Keratinocyte (primary cell): Measurements from ENCODE around the gene KDM5B. TPM values are rescaled to one million over a fixed set of nuclear protein-coding genes. Genes with fewer than 3 reads are reported as not detected.

Experiments used
- DNase-seq: peaks from one replicate; pipeline ENCODE4 v3.0.0-alpha.2; 2011; ENCODE audit warnings: low read depth, missing footprints, low spot score
- FAIRE-seq: peaks from 2 replicates; lab custom pipeline; 2011; peaks lifted over from hg19 to GRCh38; lab: Jason Lieb, UNC
- H2AFZ ChIP-seq: 2 replicates; pipeline ENCODE4 v1.6.0; 2012; ENCODE audit warnings: low read length, control low read depth, inconsistent platforms; ENCODE audit not compliant: control insufficient read depth
- H3K27ac ChIP-seq: 2 replicates; pipeline ENCODE4 v1.5.1; 2011; ENCODE audit warnings: low read length; ENCODE audit not compliant: control insufficient read depth, insufficient read depth
- H3K27me3 ChIP-seq: 3 replicates; pipeline ENCODE4 v1.6.0; 2011; ENCODE audit warnings: low read length; ENCODE audit not compliant: control insufficient read depth, insufficient read depth; ENCODE audit errors: extremely low read depth
- H3K36me3 ChIP-seq, 2 experiments: 2 replicates in 1 of 2; 3 replicates in 1 of 2; pipeline ENCODE4 v1.5.1; 2011; ENCODE audit warnings: low read length in 2 of 2, mild to moderate bottlenecking in 1 of 2; ENCODE audit not compliant: control insufficient read depth in 2 of 2, insufficient read depth in 2 of 2; ENCODE audit errors: extremely low read depth in 1 of 2
- H3K4me1 ChIP-seq: 3 replicates; pipeline ENCODE4 v1.5.1; 2011; ENCODE audit warnings: low read length; ENCODE audit not compliant: control insufficient read depth, insufficient read depth; ENCODE audit errors: extremely low read depth
- H3K4me2 ChIP-seq: 3 replicates; pipeline ENCODE4 v1.6.0; 2011; ENCODE audit warnings: low read depth, low read length; ENCODE audit not compliant: control insufficient read depth, insufficient read depth; ENCODE audit errors: extremely low read depth
- H3K4me3 ChIP-seq, 3 experiments: fragments of 200-600 bp in 1 of 3; sonication (generic) in 1 of 3; 2 replicates in 2 of 3; 3 replicates in 1 of 3; pipeline ENCODE4 v1.5.1; 2011 to 2016; ENCODE audit warnings: low read length in 3 of 3, mild to moderate bottlenecking in 3 of 3, control low read depth in 2 of 3, inconsistent platforms in 1 of 3, low read depth in 1 of 3, mixed read lengths in 1 of 3, mixed run types in 1 of 3, moderate library complexity in 1 of 3; ENCODE audit not compliant: control insufficient read depth in 2 of 3, insufficient read depth in 2 of 3; ENCODE audit errors: extremely low read depth in 1 of 3
- H3K79me2 ChIP-seq: 2 replicates; pipeline ENCODE4 v1.6.0; 2012; ENCODE audit warnings: low read length; ENCODE audit not compliant: control insufficient read depth, insufficient read depth
- H3K9ac ChIP-seq: 3 replicates; pipeline ENCODE4 v1.6.0; 2011; ENCODE audit warnings: low read length; ENCODE audit not compliant: control insufficient read depth, insufficient read depth; ENCODE audit errors: extremely low read depth
- H3K9me1 ChIP-seq: 3 replicates; pipeline ENCODE4 v1.6.0; 2011; ENCODE audit warnings: low read length; ENCODE audit not compliant: control insufficient read depth, insufficient read depth; ENCODE audit errors: extremely low read depth
- H3K9me3 ChIP-seq: 2 replicates; pipeline ENCODE4 v1.5.1; 2012; ENCODE audit warnings: low read depth, low read length; ENCODE audit not compliant: control insufficient read depth
- H4K20me1 ChIP-seq: 3 replicates; pipeline ENCODE4 v1.6.0; 2011; ENCODE audit warnings: low read length; ENCODE audit not compliant: control insufficient read depth, insufficient read depth; ENCODE audit errors: extremely low read depth
- EZH2 ChIP-seq: IDR thresholded peaks from one replicate; pipeline ENCODE4 v1.6.1; 2012; ENCODE audit warnings: inconsistent platforms, mild to moderate bottlenecking, low read length, moderate library complexity
- dilution Hi-C: fragments of 300-500 bp; cut with MboI; formaldehyde crosslinking; loops from one replicate; pipeline ENCODE4 v1.7.0; 2020; ENCODE audit warnings: low sequenced_read_pairs; ENCODE audit not compliant: extremely low pct_ligation_motif_present
- polyA minus RNA-seq, 3 experiments: library from RNA; depleted of rRNA, polyadenylated mRNA; stranded (reverse); fragments of >200 nt; gene quantifications; 1 replicate in 1 of 3; 2 replicates in 1 of 3; 3 replicates in 1 of 3; pipeline ENCODE4 v1.2.3, GENCODE V29; 2011
- polyA plus RNA-seq, 5 experiments: library from polyadenylated mRNA; depleted of rRNA in 3 of 5; stranded (reverse) in 3 of 5; stranded (forward) in 1 of 5; unstranded in 1 of 5; fragments of >200 nt; gene quantifications; 1 replicate in 1 of 5; 2 replicates in 3 of 5; 3 replicates in 1 of 5; pipeline versions ENCODE4 v1.2.1 to v1.2.3, GENCODE V29; 2011 to 2012; ENCODE audit warnings: missing spikeins in 2 of 5, low read depth in 1 of 5, low replicate concordance in 1 of 5
- TF ChIP-seq, protein P1 (sequence below), 3 experiments: IDR thresholded peaks in 1 of 3; conservative IDR thresholded peaks in 1 of 3; optimal IDR thresholded peaks in 1 of 3; 2 replicates in 2 of 3; 3 replicates in 1 of 3; pipeline versions ENCODE3 to v1.5.1; 2011; ENCODE audit warnings: low read length in 3 of 3, mild to moderate bottlenecking in 3 of 3, moderate library complexity in 2 of 3, control low read depth in 1 of 3, inconsistent platforms in 1 of 3; ENCODE audit not compliant: insufficient read depth in 2 of 3; ENCODE audit errors: extremely low read depth in 1 of 3

Gene KDM5B
- polyA plus RNA-seq (57.6 to 60.1 TPM (median 59.9 TPM) in 3 replicates), polyA minus RNA-seq (60.2 to 203 TPM (median 145 TPM) in 3 replicates)
- 151 TPM for polyA plus RNA-seq (2011; ENCODE audit: low read depth)
- polyA plus RNA-seq (2011; cell fraction: cytosol; rRNA removed), result 33.8 and 53.8 TPM in 2 replicates
- 151 and 176 TPM in 2 replicates for polyA plus RNA-seq (2011; cell fraction: nucleus; rRNA removed)
- polyA plus RNA-seq (2012; ENCODE audit: low replicate concordance), result 33.4 and 44.8 TPM in 2 replicates
- 55.4 TPM for polyA minus RNA-seq (2011; cell fraction: cytosol; rRNA and poly(A)+ RNA removed)
- 202 and 305 TPM in 2 replicates for polyA minus RNA-seq (2011; cell fraction: nucleus; rRNA and poly(A)+ RNA removed)

DNA sequence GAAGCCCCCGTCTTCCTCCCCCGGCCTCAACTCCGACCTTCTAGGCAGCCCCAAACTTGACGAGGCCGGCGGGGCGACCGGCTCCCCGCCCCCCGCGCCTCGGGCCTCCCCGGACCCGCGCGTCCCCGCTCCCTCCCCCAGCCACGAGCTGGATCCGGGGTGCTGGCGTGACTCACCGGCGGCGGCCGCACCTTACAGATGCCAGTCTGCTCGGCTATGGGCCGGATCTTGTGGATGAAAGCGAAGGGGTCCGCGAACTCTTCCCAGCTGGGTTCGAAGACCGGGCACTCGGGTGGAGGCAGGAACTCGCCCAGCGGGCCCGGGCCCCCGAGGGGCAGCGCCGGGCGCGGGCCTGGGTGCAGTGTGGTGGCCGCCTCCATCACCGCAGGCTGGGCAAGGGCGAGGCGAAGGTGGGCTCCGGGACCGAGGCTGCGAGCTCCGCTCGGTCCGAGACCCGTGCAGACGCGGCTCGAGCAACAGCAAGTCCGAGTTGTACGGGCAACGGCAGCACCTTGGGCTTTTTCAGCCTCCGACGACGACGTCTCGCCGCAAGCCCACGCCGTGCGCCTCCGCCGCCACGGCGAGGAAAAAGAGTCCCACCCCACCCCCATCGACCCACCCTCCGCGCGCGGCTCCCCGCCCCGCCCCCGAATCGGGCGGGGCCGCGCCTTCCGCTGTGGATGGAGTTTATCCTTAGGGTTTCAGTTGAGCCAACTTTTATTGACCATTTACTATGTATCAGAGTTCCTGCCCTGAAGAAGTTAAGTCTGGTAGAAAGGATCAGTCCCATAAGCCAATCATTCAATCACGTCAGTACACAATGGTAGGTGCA lies at the start of gene KDM5B:
KDM5B (minus strand) TSS at position 496 of the 832 bp plus-strand sequence; CDS start at position 380, 116 bp downstream.
- Histone ChIP-seq H3K9me1 (no peaks in the 10 kb centered on the region), H3K4me3 (peak within 1 kb of the TSS; percentile 69 to 95 (median 91)), H3K27ac (peak within 1 kb of the TSS; percentile 90), H2AFZ (peak within 1 kb of the TSS; percentile 69), H3K79me2 (peaks cover 49% of the 10 kb centered on the region), H3K4me2 (peak within 1 kb of the TSS; percentile 39), H3K36me3 (no peaks in the 10 kb centered on the region), H3K9ac (peak within 1 kb of the TSS; percentile 95), H3K4me1 (peaks cover 50% of the 10 kb centered on the region), H3K27me3 (no peaks in the 10 kb centered on the region), H4K20me1 (peaks cover 4% of the 10 kb centered on the region), H3K9me3 (no peaks in the 10 kb centered on the region)
- no peak for TF ChIP-seq EZH2
- TF ChIP-seq, protein P1, sequence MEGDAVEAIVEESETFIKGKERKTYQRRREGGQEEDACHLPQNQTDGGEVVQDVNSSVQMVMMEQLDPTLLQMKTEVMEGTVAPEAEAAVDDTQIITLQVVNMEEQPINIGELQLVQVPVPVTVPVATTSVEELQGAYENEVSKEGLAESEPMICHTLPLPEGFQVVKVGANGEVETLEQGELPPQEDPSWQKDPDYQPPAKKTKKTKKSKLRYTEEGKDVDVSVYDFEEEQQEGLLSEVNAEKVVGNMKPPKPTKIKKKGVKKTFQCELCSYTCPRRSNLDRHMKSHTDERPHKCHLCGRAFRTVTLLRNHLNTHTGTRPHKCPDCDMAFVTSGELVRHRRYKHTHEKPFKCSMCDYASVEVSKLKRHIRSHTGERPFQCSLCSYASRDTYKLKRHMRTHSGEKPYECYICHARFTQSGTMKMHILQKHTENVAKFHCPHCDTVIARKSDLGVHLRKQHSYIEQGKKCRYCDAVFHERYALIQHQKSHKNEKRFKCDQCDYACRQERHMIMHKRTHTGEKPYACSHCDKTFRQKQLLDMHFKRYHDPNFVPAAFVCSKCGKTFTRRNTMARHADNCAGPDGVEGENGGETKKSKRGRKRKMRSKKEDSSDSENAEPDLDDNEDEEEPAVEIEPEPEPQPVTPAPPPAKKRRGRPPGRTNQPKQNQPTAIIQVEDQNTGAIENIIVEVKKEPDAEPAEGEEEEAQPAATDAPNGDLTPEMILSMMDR (optimal IDR thresholded peaks at IDR 0.05 in 1 of 3, IDR thresholded peaks at IDR 0.05 in 1 of 3, conservative IDR thresholded peaks at IDR 0.05 in 1 of 3; ENCODE audit: extremely low read depth in 1 of 3, insufficient read depth in 2 of 3, low read length in 3 of 3), result no peak
- dilution Hi-C loops, result no loop called here
- DNase-seq (no peak), FAIRE-seq (no peak)

DNA sequence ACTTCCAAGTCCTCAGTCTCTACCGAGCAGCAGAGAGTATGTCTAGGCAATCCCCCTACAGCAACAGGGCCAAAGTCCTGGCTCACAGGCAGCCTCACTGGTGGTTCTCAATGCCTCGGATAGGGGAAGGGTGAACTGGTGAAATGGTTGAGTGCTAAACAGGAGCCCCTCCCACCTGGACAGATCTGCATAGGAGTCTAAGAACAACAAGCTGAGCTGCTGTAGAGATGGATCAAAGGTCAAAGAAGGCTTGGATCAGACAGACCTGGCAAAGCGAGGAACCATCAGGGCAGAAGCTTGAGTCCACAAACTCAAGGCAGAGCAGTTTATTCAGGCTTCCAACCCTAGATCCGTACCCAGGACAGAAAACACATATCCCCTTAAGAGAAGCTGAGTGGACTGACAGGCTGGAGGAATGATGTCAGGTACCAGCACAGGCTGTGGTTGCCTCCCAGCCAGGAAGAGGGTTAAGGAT lies 49.0 kb upstream of the KDM5B start:
- no peak for FAIRE-seq
- no peaks in the 10 kb centered on the region for H3K9me3 ChIP-seq

More for the DNA sequence above, 49.0 kb upstream of the KDM5B start:
- no peak for DNase-seq
- H3K36me3 ChIP-seq, result no peaks in the 10 kb centered on the region
- H4K20me1 ChIP-seq, result no peaks in the 10 kb centered on the region
- no peaks in the 10 kb centered on the region for H3K4me1 ChIP-seq
- dilution Hi-C loops, result loop anchor here (5.0 kb wide), 1 partner anchor 55 kb away; no protein-coding TSS in a partner anchor
- no peaks in the 10 kb centered on the region for H3K79me2 ChIP-seq
- no peak overlapping the region for H3K27ac ChIP-seq
- TF ChIP-seq, protein P1 (optimal IDR thresholded peaks at IDR 0.05 in 1 of 3, IDR thresholded peaks at IDR 0.05 in 1 of 3, conservative IDR thresholded peaks at IDR 0.05 in 1 of 3; ENCODE audit: extremely low read depth in 1 of 3, insufficient read depth in 2 of 3, low read length in 3 of 3), result no peak
- TF ChIP-seq EZH2, result no peak
- no peak overlapping the region for H2AFZ ChIP-seq
- H3K4me3 ChIP-seq, result no peak overlapping the region
- H3K9me1 ChIP-seq, result no peaks in the 10 kb centered on the region
- H3K9ac ChIP-seq, result no peak overlapping the region
- H3K4me2 ChIP-seq, result no peak overlapping the region
- H3K27me3 ChIP-seq, result peaks cover 18% of the 10 kb centered on the region
